ENCODE measurements around the gene ALDOB. TPM values are rescaled to one million over a fixed set of nuclear protein-coding genes. Genes with fewer than 3 reads are reported as not detected.
A peak's percentile ranks its signal among the peaks of the same experiment; 100 is the strongest.

ALDOB gene
- total RNA-seq, result under 1 TPM; 0.24 to 0.85 TPM

- no peaks in the 10 kb centered on the region for H3K36me3 ChIP-seq
- H3K27ac ChIP-seq, result no peak within 1 kb of the TSS
- DNase-seq (ENCODE audit: low spot score), result no peak
- no peaks in the 10 kb centered on the region for H3K9me3 ChIP-seq
- TF ChIP-seq CTCF (IDR thresholded peaks at IDR 0.05), result no peak
- H3K4me3 ChIP-seq, result no peak within 1 kb of the TSS
- H3K4me1 ChIP-seq, result peaks cover 0 to 5% of the 10 kb centered on the region in 2 donors
- no peaks in the 10 kb centered on the region for H3K27me3 ChIP-seq
Measured at GRCh38 chr9:101435601-101436079, at the start of gene ALDOB. TSS of gene ALDOB (minus strand) at chr9:101435774. CDS start at chr9:101430887, 4,887 bp downstream.

- no peaks in the 10 kb centered on the region for H3K36me3 ChIP-seq
- H3K4me3 ChIP-seq, result no peak overlapping the region
- H3K4me1 ChIP-seq, result peaks cover 0 to 57% of the 10 kb centered on the region in 2 donors
- DNase-seq (ENCODE audit: low spot score), result no peak
- H3K27me3 ChIP-seq, result no peaks in the 10 kb centered on the region
- H3K27ac ChIP-seq, result no peak overlapping the region
- no peaks in the 10 kb centered on the region for H3K9me3 ChIP-seq
- TF ChIP-seq CTCF (IDR thresholded peaks at IDR 0.05), result no peak
Measured at GRCh38 chr9:101484046-101484445, 48.5 kb upstream of the ALDOB start.

DNA sequence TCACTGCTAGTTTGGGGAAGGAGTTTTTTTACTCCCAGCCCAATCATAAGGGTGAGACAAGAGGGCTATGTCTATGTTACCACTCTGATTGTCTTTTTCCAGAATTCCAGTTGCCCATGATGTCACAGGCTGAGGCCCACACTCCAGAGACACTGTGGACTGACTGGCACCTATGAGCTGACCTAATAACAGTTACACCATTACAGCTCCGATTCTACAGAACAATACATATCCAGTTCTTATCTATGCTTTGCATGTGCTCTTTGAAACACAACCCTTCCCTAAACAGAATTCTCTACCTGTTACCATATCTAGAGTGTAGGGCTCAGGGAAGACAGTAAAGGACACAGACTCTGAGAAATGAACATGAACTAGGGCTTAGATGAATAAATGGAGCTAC is 45.7 kb upstream of the ALDOB start:
- Histone ChIP-seq H3K4me1 (peaks cover 0 to 61% of the 10 kb centered on the region in 2 donors), H3K27me3 (no peaks in the 10 kb centered on the region), H3K9me3 (no peaks in the 10 kb centered on the region), H3K36me3 (peaks cover 3% of the 10 kb centered on the region), H3K4me3 (no peak overlapping the region), H3K27ac (peak overlapping the region in 1 of 2 donors; percentile 25)
- DNase-seq (ENCODE audit: low spot score), result no peak
- no peak for TF ChIP-seq CTCF (IDR thresholded peaks at IDR 0.05)

DNA sequence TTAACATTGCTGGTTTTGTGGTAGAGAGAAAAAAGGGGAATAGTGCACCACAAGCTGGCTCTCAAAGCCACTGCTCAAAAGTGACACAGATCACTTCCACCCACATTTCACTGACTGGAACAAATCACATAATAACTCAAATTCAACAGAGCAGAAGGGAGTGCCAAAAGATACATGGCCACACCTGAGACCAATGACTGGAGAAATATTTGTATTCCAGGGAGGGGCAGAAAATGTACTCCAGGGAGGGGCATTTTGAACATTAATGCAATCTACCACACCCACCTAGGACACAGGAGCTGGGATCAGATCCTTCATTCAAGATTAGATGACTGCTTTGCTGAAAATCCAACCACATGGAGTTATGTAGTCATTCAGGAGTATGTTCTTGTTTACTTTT is 44.8 kb upstream of the ALDOB start:
- Histone ChIP-seq H3K4me1 (peaks cover 0 to 61% of the 10 kb centered on the region in 2 donors), H3K27me3 (no peaks in the 10 kb centered on the region), H3K27ac (peak overlapping the region in 1 of 2 donors; percentile 21), H3K9me3 (no peaks in the 10 kb centered on the region), H3K36me3 (peaks cover 12% of the 10 kb centered on the region), H3K4me3 (no peak overlapping the region)
- TF ChIP-seq CTCF (IDR thresholded peaks at IDR 0.05), result no peak
- no peak for DNase-seq (ENCODE audit: low spot score)

DNA sequence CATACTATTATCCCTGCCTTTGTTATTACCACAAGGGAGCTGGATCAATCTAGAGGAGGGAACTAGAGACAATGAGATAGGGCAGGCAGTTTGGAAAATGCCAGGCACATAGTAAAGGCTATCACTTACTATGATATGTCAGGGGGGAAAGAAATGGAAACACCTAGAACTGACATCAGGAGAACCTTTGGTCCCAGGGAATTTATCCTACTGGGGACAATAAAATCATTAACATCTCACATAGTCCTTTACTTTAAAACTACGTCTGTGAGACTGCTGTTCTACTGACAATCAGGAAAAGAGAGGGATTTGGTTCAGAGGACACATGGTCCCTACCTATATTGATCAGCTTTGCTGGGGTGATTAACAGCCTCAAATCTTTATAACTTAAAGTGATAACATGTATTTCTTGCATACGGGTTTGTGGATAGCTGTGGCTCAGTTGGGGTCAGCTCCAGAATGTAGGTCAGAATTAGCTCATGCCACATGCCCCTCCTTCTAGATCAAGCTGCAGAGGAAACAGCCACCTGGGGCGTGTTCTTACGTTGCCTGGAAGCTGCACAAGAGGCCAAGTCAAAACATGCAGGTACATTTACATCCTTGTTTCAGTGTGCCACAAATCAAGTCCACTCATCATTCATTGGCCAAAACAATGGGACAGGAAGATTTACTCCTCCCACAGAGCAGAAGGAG is 43.9 kb upstream of the ALDOB start:
- Histone ChIP-seq H3K4me3 (no peak overlapping the region), H3K27ac (peak overlapping the region in 1 of 2 donors; percentile 21), H3K36me3 (peaks cover 20% of the 10 kb centered on the region), H3K27me3 (no peaks in the 10 kb centered on the region), H3K4me1 (peaks cover 0 to 58% of the 10 kb centered on the region in 2 donors), H3K9me3 (no peaks in the 10 kb centered on the region)
- no peak for TF ChIP-seq CTCF (IDR thresholded peaks at IDR 0.05)
- DNase-seq (ENCODE audit: low spot score), result no peak
